T-cell (primary cell): ENCODE measurements around the gene MMRN1. TPM values are rescaled to one million over a fixed set of nuclear protein-coding genes. Genes with fewer than 3 reads are reported as not detected.

Experiments
- ATAC-seq, 4 experiments: fragments of 200-7000 bp in 3 of 4; fragments of 150-1000 bp in 1 of 4; cut with Tn5 transposase; replicated peaks in 1 of 4; 1 replicate in 3 of 4; 2 replicates in 1 of 4; pipeline ENCODE4 v1.10.0; 2021; ENCODE audit warnings: moderate library complexity in 3 of 4, mild to moderate bottlenecking in 2 of 4, moderate number of reproducible peaks in 1 of 4
- CTCF ChIA-PET, 2 donors: fragments of 300-600 bp; sonication (Branson Sonifier 250); formaldehyde crosslinking; loops; one replicate each; lab custom pipeline; 2022; ENCODE audit warnings: antibody characterized with exemption in 2 of 2; lab: Charles Lee
- POLR2A ChIA-PET, 2 donors: fragments of 300-600 bp; sonication (Branson Sonifier 250); formaldehyde crosslinking; loops; one replicate each; lab custom pipeline; 2022; ENCODE audit warnings: antibody characterized with exemption in 2 of 2; lab: Charles Lee
- DNase-seq, 35 experiments: peaks; one replicate each; pipeline versions ENCODE4 v3.0.0 to v3.0.0-alpha.2; 2013 to 2023
- H3K27ac ChIP-seq: one replicate; pipeline ENCODE4 v1.5.1; 2013; ENCODE audit warnings: low read length
- H3K27me3 ChIP-seq, 2 experiments: replicated peaks in 1 of 2; 1 replicate in 1 of 2; 2 replicates in 1 of 2; pipeline versions ENCODE4 v1.6.1 to v1.7.0; 2013; ENCODE audit warnings: low read length in 1 of 2, mixed read lengths in 1 of 2; ENCODE audit not compliant: control insufficient read depth in 2 of 2, insufficient read depth in 2 of 2; ENCODE audit errors: extremely low read depth in 1 of 2
- H3K36me3 ChIP-seq, 2 donors: 1 replicate in 1 of 2; 2 replicates in 1 of 2; pipeline versions ENCODE4 v1.6.1 to v1.7.0; 2013; ENCODE audit warnings: low read length in 1 of 2; ENCODE audit not compliant: control insufficient read depth in 2 of 2, insufficient read depth in 1 of 2; ENCODE audit errors: extremely low read depth in 1 of 2
- H3K4me1 ChIP-seq, 2 experiments: 1 replicate in 1 of 2; 2 replicates in 1 of 2; pipeline versions ENCODE4 v1.6.1 to v1.7.0; 2013; ENCODE audit warnings: low read length in 2 of 2, mixed read lengths in 1 of 2; ENCODE audit not compliant: insufficient read depth in 2 of 2, control insufficient read depth in 1 of 2; ENCODE audit errors: extremely low read depth in 1 of 2
- H3K4me3 ChIP-seq, 2 donors: 1 replicate in 1 of 2; 2 replicates in 1 of 2; pipeline versions ENCODE4 v1.5.1 to v1.7.0; 2013; ENCODE audit warnings: mild to moderate bottlenecking in 2 of 2, low read length in 1 of 2, moderate library complexity in 1 of 2; ENCODE audit not compliant: control insufficient read depth in 1 of 2; ENCODE audit errors: extremely low read depth in 1 of 2
- H3K9me3 ChIP-seq: 2 replicates; pipeline ENCODE4 v1.7.0; 2013
- H3K27ac Mint-ChIP-seq, 2 donors: one replicate each; pipeline ENCODE4 v1.8.0; 2020 to 2021; ENCODE audit warnings: mild to moderate bottlenecking in 2 of 2, mixed read lengths in 2 of 2
- H3K27me3 Mint-ChIP-seq, 2 donors: one replicate each; pipeline ENCODE4 v1.8.0; 2021 to 2022; ENCODE audit warnings: mixed read lengths in 2 of 2
- H3K36me3 Mint-ChIP-seq: one replicate; pipeline ENCODE4 v1.8.0; 2021; ENCODE audit warnings: mixed read lengths
- H3K4me1 Mint-ChIP-seq, 3 donors: one replicate each; pipeline ENCODE4 v1.8.0; 2020 to 2022; ENCODE audit warnings: mixed read lengths in 3 of 3, mild to moderate bottlenecking in 1 of 3
- H3K4me3 Mint-ChIP-seq, 3 donors: one replicate each; pipeline ENCODE4 v1.8.0; 2020 to 2022; ENCODE audit warnings: mild to moderate bottlenecking in 3 of 3, mixed read lengths in 3 of 3, moderate library complexity in 3 of 3
- H3K9me3 Mint-ChIP-seq, 3 donors: one replicate each; pipeline ENCODE4 v1.8.0; 2020 to 2022; ENCODE audit warnings: mixed read lengths in 3 of 3
- WGBS: methylation state at CpG from one replicate; pipeline ENCODE4 v1.1.5; 2013; ENCODE audit warnings: missing lambda C conversion rate; ENCODE audit not compliant: insufficient coverage; 5-methylcytosine and 5-hydroxymethylcytosine counted together
- total RNA-seq, 35 experiments: library from RNA in 6 of 35; stranded (reverse) in 6 of 35; fragments of 120-200 nt in 1 of 35; gene quantifications; one replicate each; pipeline versions ENCODE4 v1.2.1 to v1.2.4 and lab custom pipeline; 2013 to 2026

MMRN1 gene
- total RNA-seq, 5 donors from 2014 or later (not counting 1 experiment from before 2014, with no cell fraction given): 0.16 to 0.61 (median 0.30) TPM

DNA sequence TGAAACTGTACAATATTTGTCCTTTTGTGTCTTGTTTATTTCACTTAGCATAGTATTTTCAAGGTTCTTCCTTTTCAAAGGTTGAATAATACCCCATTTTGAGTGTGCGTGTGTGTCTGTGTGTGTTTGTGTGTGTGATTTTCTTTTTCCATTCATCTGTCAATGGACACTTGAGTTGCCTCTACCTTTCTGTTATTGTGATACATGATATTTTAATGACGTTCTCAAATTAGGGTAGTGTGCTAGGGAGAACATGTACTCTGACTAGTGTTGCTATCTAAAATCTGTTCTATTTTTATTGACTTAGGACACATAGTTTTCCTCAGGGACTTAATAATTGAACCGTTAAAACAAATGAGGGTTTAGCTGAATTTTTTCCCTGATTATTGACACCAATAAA lies 9.9 kb downstream of the MMRN1 start:
- no peaks in the 10 kb centered on the region for H3K36me3 Mint-ChIP-seq
- no peak overlapping the region for H3K27ac Mint-ChIP-seq
- no peaks in the 10 kb centered on the region for H3K4me1 Mint-ChIP-seq
- no peak overlapping the region for H3K4me3 ChIP-seq
- no CpG with 5 or more reads among the region's 3 CpGs for WGBS
- ATAC-seq (no peak), DNase-seq (no peak)
- ChIA-PET POLR2A (no interaction called here), CTCF (interaction anchor here in 1 of 2 donors (0.7 to 2.0 kb wide), 2 partner anchors 8 to 678 kb away, joined by 3 to 6 read pairs; no protein-coding TSS in a partner anchor)
- H3K27ac ChIP-seq: no peak overlapping the region
- no peaks in the 10 kb centered on the region for H3K27me3 ChIP-seq
- no peaks in the 10 kb centered on the region for H3K36me3 ChIP-seq
- no peaks in the 10 kb centered on the region for H3K9me3 Mint-ChIP-seq
- peaks cover 0 to 8% of the 10 kb centered on the region in 2 experiments for H3K4me1 ChIP-seq
- H3K27me3 Mint-ChIP-seq: no peaks in the 10 kb centered on the region
- no peaks in the 10 kb centered on the region for H3K9me3 ChIP-seq
- H3K4me3 Mint-ChIP-seq: no peak overlapping the region

DNA sequence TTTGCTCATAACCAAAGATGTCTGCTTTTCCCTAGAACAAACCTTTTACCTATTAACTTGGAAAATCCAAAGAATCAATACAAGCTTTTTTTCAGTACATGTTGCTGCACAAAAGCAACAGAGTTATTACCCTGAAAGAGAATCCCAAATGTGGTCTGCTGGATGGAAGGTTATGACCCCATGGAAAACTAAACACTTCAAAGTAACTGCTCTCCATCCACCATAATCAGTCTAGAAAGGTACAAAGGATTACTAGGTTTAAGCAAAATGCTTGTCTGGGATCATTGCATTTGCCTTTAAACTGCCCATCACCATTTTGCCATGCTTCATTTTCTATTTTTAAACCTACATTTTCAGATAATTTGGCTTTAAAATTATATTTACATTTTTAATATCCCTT lies 11.7 kb downstream of the MMRN1 start:
- DNase-seq (no peak), ATAC-seq (no peak)
- ChIA-PET POLR2A (no interaction called here), CTCF (interaction anchor here (0.7 to 2.0 kb wide), 2 partner anchors 604 to 680 kb away, joined by 3 to 6 read pairs; no protein-coding TSS in a partner anchor)
- Mint-ChIP-seq H3K27me3 (no peaks in the 10 kb centered on the region), H3K36me3 (no peaks in the 10 kb centered on the region), H3K4me3 (no peak overlapping the region), H3K4me1 (no peaks in the 10 kb centered on the region), H3K9me3 (no peaks in the 10 kb centered on the region), H3K27ac (no peak overlapping the region)
- no peaks in the 10 kb centered on the region for H3K4me1 ChIP-seq
- H3K27ac ChIP-seq: no peak overlapping the region
- no peaks in the 10 kb centered on the region for H3K9me3 ChIP-seq
- H3K27me3 ChIP-seq: no peaks in the 10 kb centered on the region
- no peaks in the 10 kb centered on the region for H3K36me3 ChIP-seq
- H3K4me3 ChIP-seq: no peak overlapping the region

DNA sequence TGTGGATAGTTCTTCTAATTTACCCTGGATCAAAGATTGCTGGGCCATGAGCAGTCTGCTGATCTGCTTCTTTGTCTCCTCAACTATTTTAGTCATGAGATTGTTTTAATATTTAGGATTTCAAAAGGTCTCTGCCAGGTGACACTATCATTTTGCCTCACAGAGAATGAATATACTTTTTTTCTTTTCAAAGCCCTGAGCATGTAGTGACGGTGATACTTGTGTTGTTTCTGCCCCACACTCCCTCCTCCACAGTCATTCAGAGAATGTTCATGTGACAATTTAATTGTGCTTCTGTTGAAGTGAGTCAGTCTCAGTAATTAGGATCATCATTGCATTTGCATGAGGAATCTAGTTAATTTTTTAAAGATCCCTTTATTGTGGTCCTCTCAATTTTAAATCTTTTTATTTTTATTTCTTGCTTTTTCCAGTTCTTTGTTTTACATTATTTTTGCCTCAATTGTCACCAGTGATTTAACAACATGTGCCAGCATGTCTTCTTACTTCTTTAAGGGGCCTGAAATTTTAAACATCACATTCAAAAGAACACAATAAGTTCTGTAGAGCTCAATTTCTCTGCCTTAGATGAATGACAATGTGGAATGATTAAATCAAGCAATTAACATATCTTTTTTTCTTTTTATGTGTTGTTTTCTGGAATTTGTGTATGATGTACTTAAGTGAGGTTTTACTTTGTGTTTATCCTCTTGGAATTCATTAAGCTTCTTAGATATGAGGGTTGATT lies 12.3 kb downstream of the MMRN1 start:
- Histone ChIP-seq H3K27ac (no peak overlapping the region), H3K4me3 (no peak overlapping the region), H3K36me3 (no peaks in the 10 kb centered on the region), H3K9me3 (no peaks in the 10 kb centered on the region), H3K4me1 (no peaks in the 10 kb centered on the region), H3K27me3 (no peaks in the 10 kb centered on the region)
- no peak overlapping the region for H3K27ac Mint-ChIP-seq
- ATAC-seq (no peak), DNase-seq (no peak)
- no peaks in the 10 kb centered on the region for H3K36me3 Mint-ChIP-seq
- no CpG with 5 or more reads among the region's 1 CpG for WGBS
- ChIA-PET POLR2A (no interaction called here), CTCF (interaction anchor here (0.7 to 2.0 kb wide), 2 partner anchors 605 to 681 kb away, joined by 3 to 6 read pairs; no protein-coding TSS in a partner anchor)
- H3K27me3 Mint-ChIP-seq: no peaks in the 10 kb centered on the region
- H3K9me3 Mint-ChIP-seq: no peaks in the 10 kb centered on the region
- no peaks in the 10 kb centered on the region for H3K4me1 Mint-ChIP-seq
- H3K4me3 Mint-ChIP-seq: no peak overlapping the region

DNA sequence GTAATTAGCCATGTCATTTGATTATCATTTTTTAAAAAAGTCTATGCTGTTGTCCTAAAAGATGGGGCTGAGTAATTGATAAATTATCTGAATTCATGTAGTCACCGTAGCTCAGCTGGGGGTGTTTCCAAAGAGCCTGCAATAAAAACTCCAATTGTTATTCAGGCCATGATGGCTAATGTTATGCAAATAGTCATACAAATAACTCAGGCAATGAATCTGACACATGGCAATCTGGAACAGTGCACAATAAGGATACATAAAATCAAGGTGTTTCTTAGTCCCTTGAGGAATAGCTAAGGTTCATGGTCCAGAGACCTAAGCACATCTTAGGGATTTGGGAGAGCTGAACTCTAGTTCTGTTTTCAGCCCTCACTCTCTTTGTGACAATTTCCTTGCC lies 15.2 kb downstream of the MMRN1 start:
- DNase-seq: no peak
- WGBS: no CpG with 5 or more reads among the region's 1 CpG

DNA sequence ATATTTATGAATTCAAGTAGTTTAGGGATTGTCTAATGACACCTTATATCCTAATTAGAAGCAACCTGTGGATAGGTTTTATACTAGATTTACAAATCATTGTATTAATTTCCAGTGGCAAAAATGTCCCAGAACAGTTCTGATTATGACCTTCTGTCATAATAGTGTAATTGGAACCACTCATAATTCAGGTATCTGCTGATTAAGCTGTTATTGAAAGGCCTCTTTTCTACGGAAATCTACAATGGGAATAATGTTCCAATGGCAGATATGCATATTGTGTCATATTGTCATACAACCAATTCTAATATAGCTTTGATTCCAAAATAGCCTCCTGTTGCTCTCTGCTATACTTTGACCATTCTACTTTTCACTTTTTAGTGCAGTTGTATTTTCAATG lies 19.0 kb downstream of the MMRN1 start:
- ATAC-seq (no peak), DNase-seq (no peak)
- no peak overlapping the region for H3K27ac ChIP-seq
- no peaks in the 10 kb centered on the region for H3K4me1 Mint-ChIP-seq
- peaks cover 0 to 1% of the 10 kb centered on the region in 2 donors for H3K27me3 Mint-ChIP-seq
- H3K4me1 ChIP-seq: no peaks in the 10 kb centered on the region
- no peak overlapping the region for H3K4me3 Mint-ChIP-seq
- H3K36me3 ChIP-seq: no peaks in the 10 kb centered on the region
- no peaks in the 10 kb centered on the region for H3K9me3 ChIP-seq
- no CpG with 5 or more reads among the region's 1 CpG for WGBS
- ChIA-PET CTCF (no interaction called here), POLR2A (no interaction called here)
- H3K4me3 ChIP-seq: no peak overlapping the region
- no peaks in the 10 kb centered on the region for H3K27me3 ChIP-seq
- no peak overlapping the region for H3K27ac Mint-ChIP-seq
- no peaks in the 10 kb centered on the region for H3K9me3 Mint-ChIP-seq
- no peaks in the 10 kb centered on the region for H3K36me3 Mint-ChIP-seq

More for the DNA sequence above, 15.2 kb downstream of the MMRN1 start:
- ATAC-seq: no peak
- Histone ChIP-seq H3K4me3 (no peak overlapping the region), H3K27ac (no peak overlapping the region), H3K4me1 (no peaks in the 10 kb centered on the region), H3K27me3 (no peaks in the 10 kb centered on the region), H3K36me3 (no peaks in the 10 kb centered on the region), H3K9me3 (no peaks in the 10 kb centered on the region)
- ChIA-PET POLR2A (interaction anchor here in 1 of 2 donors (0.5 kb wide), 1 partner anchor 771 kb away, joined by 5 read pairs; no protein-coding TSS in a partner anchor), CTCF (interaction anchor here (0.8 to 1.1 kb wide), 4 partner anchors 11 to 1393 kb away, joined by 3 read pairs; no protein-coding TSS in a partner anchor)
- Mint-ChIP-seq H3K4me3 (no peak overlapping the region), H3K4me1 (no peaks in the 10 kb centered on the region), H3K27me3 (no peaks in the 10 kb centered on the region), H3K9me3 (no peaks in the 10 kb centered on the region), H3K27ac (no peak overlapping the region), H3K36me3 (no peaks in the 10 kb centered on the region)

DNA sequence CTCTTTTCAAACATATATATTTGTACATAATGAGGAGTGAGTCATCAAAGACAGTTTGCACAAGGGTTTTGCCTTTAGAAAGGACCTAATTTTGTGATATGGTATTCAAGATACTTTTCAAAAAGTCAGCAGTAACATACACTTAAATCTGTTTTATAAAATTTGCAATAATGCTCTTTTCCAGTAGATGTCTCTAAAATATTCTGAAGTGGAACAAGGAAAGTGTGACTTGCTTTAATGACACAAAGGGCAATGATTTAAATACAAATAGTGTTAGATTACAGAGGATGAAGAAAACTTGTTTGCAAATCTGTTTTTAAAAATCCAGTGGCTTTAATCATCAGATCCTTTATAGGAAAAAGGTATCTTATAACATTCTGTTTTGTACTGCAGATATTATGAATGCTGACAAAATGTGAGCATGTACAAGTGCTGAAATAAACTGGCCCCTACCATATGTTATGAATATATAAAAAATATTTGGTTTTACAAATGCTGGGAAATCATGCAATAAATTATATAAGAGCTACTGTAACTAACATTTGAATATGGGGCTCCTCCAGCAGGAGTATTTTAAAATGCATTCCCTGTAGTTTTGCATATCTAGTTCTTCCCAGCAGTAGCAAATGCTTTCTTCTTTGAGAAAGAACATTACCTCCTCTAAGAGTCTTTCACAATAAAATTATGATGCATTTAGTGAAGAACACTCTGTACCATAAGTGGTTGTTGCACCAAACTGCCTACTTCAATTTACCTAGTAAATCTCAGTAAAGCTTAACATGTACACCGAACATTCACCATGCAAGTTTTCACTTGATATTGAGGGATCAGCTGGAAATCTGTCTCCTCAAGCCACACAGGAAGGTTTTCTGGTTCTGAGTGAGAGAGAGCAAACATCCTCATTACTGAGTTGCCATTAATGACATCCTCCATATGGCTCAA lies 20.2 kb downstream of the MMRN1 start:
- Mint-ChIP-seq H3K27me3 (peaks cover 0 to 1% of the 10 kb centered on the region in 2 donors), H3K36me3 (no peaks in the 10 kb centered on the region), H3K4me3 (no peak overlapping the region), H3K4me1 (no peaks in the 10 kb centered on the region), H3K9me3 (no peaks in the 10 kb centered on the region), H3K27ac (no peak overlapping the region)
- Histone ChIP-seq H3K9me3 (no peaks in the 10 kb centered on the region), H3K4me3 (no peak overlapping the region), H3K4me1 (no peaks in the 10 kb centered on the region), H3K27me3 (no peaks in the 10 kb centered on the region), H3K27ac (no peak overlapping the region), H3K36me3 (no peaks in the 10 kb centered on the region)
- no peak for ATAC-seq
- WGBS: no CpG with 5 or more reads among the region's 1 CpG
- no peak for DNase-seq
- POLR2A ChIA-PET: interaction anchor here in 1 of 2 donors (0.6 kb wide), 2 partner anchors 73 to 656 kb away, joined by 3 to 4 read pairs; no protein-coding TSS in a partner anchor
- CTCF ChIA-PET: interaction anchor here in 1 of 2 donors (0.6 kb wide), 2 partner anchors 12 to 739 kb away, joined by 3 to 4 read pairs; no protein-coding TSS in a partner anchor
